SU-DHL-6 (cell line): ENCODE data around the gene PIK3C2B.

Source experiments
- H2AFZ ChIP-seq: fragments of 200-600 bp; sonication (generic); 2 replicates; pipeline ENCODE4 v1.6.1; 2014; ENCODE audit warnings: low read depth, mild to moderate bottlenecking, moderate library complexity, mixed read lengths, antibody characterized with exemption, low read length; ENCODE audit not compliant: severe bottlenecking
- H3F3A ChIP-seq: fragments of 200-600 bp; shearing (Covaris generic); 2 replicates; pipeline ENCODE4 v1.6.0; 2016; ENCODE audit warnings: antibody characterized with exemption, mild to moderate bottlenecking; ENCODE audit not compliant: insufficient read depth
- H3K27ac ChIP-seq: fragments of 200-600 bp; sonication (generic); 2 replicates; pipeline ENCODE4 v1.5.1; 2016; ENCODE audit warnings: low read depth, mild to moderate bottlenecking, low read length, moderate library complexity, mixed read lengths
- H3K27me3 ChIP-seq: fragments of 200-600 bp; sonication (generic), shearing (Covaris generic); 2 replicates; pipeline ENCODE4 v1.6.0; 2014; ENCODE audit warnings: mild to moderate bottlenecking, low read length
- H3K36me3 ChIP-seq: fragments of 200-600 bp; sonication (generic); 2 replicates; pipeline ENCODE4 v1.6.1; 2014; ENCODE audit warnings: mild to moderate bottlenecking, low read length, mixed read lengths
- H3K4me2 ChIP-seq: fragments of 300-600, 200-600 bp; shearing (Covaris generic), sonication (generic); 2 replicates; pipeline ENCODE4 v1.6.0; 2014; ENCODE audit warnings: low read length, low read depth, mild to moderate bottlenecking; ENCODE audit not compliant: poor library complexity, severe bottlenecking
- H3K4me3 ChIP-seq: fragments of 200-600 bp; sonication (generic); 2 replicates; pipeline ENCODE4 v1.5.1; 2014; ENCODE audit warnings: antibody characterized with exemption, low read length, mild to moderate bottlenecking, mixed read lengths; ENCODE audit not compliant: insufficient read depth, poor library complexity, severe bottlenecking
- H3K79me2 ChIP-seq: fragments of 200-600 bp; sonication (generic); 2 replicates; pipeline ENCODE4 v1.6.1; 2014; ENCODE audit warnings: mild to moderate bottlenecking, low read length, moderate library complexity; ENCODE audit not compliant: insufficient read depth
- H3K9ac ChIP-seq: fragments of 200-600 bp; sonication (generic); 2 replicates; pipeline ENCODE4 v1.7.0; 2014; ENCODE audit warnings: mild to moderate bottlenecking, low read length
- H3K9me2 ChIP-seq: fragments of 200-600 bp; sonication (generic); replicated peaks from 2 replicates; pipeline ENCODE4 v1.6.1; 2014; ENCODE audit warnings: low read length; ENCODE audit not compliant: insufficient read depth
- H3K9me3 ChIP-seq: fragments of 200-600 bp; sonication (generic); 2 replicates; pipeline ENCODE4 v1.6.1; 2014; ENCODE audit warnings: low read length, mixed read lengths; ENCODE audit not compliant: insufficient read depth
- H4K20me1 ChIP-seq: fragments of 200-600 bp; sonication (generic); 2 replicates; pipeline ENCODE4 v1.6.1; 2014; ENCODE audit warnings: low read depth, mild to moderate bottlenecking, antibody characterized with exemption, low read length, moderate library complexity, mixed read lengths
- EZH2phosphoT487 ChIP-seq: fragments of 200-600 bp; sonication (generic), shearing (Covaris generic); conservative IDR thresholded peaks from 2 replicates; pipeline ENCODE4 v1.6.1; 2018; ENCODE audit warnings: mild to moderate bottlenecking, antibody characterized with exemption, low read length, moderate library complexity, mixed read lengths
- TF ChIP-seq, protein P1 (sequence below): fragments of 200-600 bp; sonication (generic); IDR thresholded peaks from one replicate; pipeline ENCODE4 v1.5.1; 2017; ENCODE audit warnings: antibody characterized with exemption, mild to moderate bottlenecking, low read length, moderate library complexity; ENCODE audit not compliant: insufficient read depth, poor library complexity, severe bottlenecking

PIK3C2B gene

DNA sequence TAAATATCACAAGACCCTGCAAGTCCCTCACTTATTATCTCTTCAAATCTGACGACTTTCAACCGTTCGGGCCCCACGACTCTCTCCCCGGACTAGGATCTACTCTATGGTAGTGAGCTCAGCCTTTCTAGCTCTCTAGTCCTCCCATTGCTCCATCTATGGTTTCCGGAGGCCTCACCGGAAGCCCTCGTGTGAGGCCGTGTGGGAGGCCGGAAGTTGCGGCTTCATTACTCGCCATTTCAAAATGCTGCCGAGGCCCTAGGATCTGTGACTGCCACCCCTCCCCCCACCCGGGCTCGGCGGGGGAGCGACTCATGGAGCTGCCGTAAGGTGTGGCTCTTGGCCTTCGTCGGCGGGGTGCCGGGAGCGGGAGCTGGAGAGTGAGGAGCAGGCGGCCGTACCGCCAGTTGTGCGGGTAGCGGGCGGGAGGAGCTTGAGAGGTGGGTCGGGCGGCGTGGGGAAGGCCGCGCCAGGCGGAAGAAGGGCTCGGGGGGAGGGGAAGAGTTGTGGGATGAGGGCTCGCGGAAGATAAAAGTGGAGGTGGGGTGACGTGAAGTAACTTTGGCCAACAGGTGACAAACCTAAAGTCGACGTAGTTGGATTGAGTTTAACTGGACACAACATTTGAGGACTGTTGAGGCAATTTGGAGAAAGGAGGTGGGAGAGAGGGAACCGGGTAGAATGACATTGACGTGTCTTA is 21.7 kb upstream of the PIK3C2B start, which contains the start of gene MDM4:
MDM4 (plus strand) TSS at position 227 of the 700 bp plus-strand sequence. CDS start 9,113 bp downstream, outside the sequence.
- TF ChIP-seq, protein P1, sequence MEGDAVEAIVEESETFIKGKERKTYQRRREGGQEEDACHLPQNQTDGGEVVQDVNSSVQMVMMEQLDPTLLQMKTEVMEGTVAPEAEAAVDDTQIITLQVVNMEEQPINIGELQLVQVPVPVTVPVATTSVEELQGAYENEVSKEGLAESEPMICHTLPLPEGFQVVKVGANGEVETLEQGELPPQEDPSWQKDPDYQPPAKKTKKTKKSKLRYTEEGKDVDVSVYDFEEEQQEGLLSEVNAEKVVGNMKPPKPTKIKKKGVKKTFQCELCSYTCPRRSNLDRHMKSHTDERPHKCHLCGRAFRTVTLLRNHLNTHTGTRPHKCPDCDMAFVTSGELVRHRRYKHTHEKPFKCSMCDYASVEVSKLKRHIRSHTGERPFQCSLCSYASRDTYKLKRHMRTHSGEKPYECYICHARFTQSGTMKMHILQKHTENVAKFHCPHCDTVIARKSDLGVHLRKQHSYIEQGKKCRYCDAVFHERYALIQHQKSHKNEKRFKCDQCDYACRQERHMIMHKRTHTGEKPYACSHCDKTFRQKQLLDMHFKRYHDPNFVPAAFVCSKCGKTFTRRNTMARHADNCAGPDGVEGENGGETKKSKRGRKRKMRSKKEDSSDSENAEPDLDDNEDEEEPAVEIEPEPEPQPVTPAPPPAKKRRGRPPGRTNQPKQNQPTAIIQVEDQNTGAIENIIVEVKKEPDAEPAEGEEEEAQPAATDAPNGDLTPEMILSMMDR = no peak
- TF ChIP-seq EZH2phosphoT487 = no peak

GRCh38 chr1:204514828-204515227 is 20.2 kb upstream of the PIK3C2B start:
- Histone ChIP-seq H3K4me3 (no peak overlapping the region), H3K4me2 (peak overlapping the region; percentile 71), H3K79me2 (peaks cover 36% of the 10 kb centered on the region), H2AFZ (no peak overlapping the region), H4K20me1 (no peaks in the 10 kb centered on the region), H3K27ac (peak overlapping the region; percentile 96), H3K36me3 (no peaks in the 10 kb centered on the region; the same call in 1 of the 2 replicates), H3K9me3 (no peaks in the 10 kb centered on the region), H3K9ac (peak overlapping the region; percentile 86; the same call in 1 of the 2 replicates), H3K9me2 (no peaks in the 10 kb centered on the region), H3K27me3 (no peaks in the 10 kb centered on the region), H3F3A (peaks cover 67% of the 10 kb centered on the region)
- TF ChIP-seq, protein P1 = no peak
- TF ChIP-seq EZH2phosphoT487 = no peak

More for the DNA sequence above, 21.7 kb upstream of the PIK3C2B start, which contains the start of gene MDM4:
- Histone ChIP-seq H3K27me3 (no peaks in the 10 kb centered on the region), H3K9me2 (no peaks in the 10 kb centered on the region), H3K9ac (peak within 1 kb of the TSS; percentile 86), H3K27ac (peak within 1 kb of the TSS; percentile 96), H3K36me3 (no peaks in the 10 kb centered on the region; the same call in 1 of the 2 replicates), H3K4me2 (peak within 1 kb of the TSS; percentile 71), H3K9me3 (no peaks in the 10 kb centered on the region), H4K20me1 (peaks cover 6% of the 10 kb centered on the region; the same call in 1 of the 2 replicates), H3F3A (peaks cover 74% of the 10 kb centered on the region), H3K79me2 (peaks cover 48% of the 10 kb centered on the region), H3K4me3 (peak within 1 kb of the TSS; percentile 89), H2AFZ (peak within 1 kb of the TSS; percentile 85)

GRCh38 chr1:204513117-204513716 is 18.6 kb upstream of the PIK3C2B start:
- Histone ChIP-seq H3K4me2 (peak overlapping the region; percentile 71), H3K79me2 (peaks cover 20% of the 10 kb centered on the region), H3K9ac (peak overlapping the region; percentile 31; the same call in 1 of the 2 replicates), H3K36me3 (no peaks in the 10 kb centered on the region), H4K20me1 (no peaks in the 10 kb centered on the region), H3K4me3 (peak overlapping the region; percentile 44), H3F3A (peaks cover 64% of the 10 kb centered on the region), H3K27me3 (no peaks in the 10 kb centered on the region), H2AFZ (no peak overlapping the region), H3K9me2 (no peaks in the 10 kb centered on the region), H3K27ac (peak overlapping the region; percentile 96), H3K9me3 (no peaks in the 10 kb centered on the region)
- no peak for TF ChIP-seq EZH2phosphoT487
- TF ChIP-seq, protein P1 = no peak
